DMS53 (cell line): ENCODE measurements around the gene ABCB7.
A peak's percentile ranks its signal among the peaks of the same experiment; 100 is the strongest.
"Not testable (repeated sequence)": the region's sequence is repeated elsewhere in the genome, so short reads cannot be mapped to it uniquely, and the experiment has no call there.

ENCODE experiments used
- DNase-seq: peaks from one replicate; lab custom pipeline; 2025; lab: John Stamatoyannopoulos, UW

ABCB7 gene

GRCh38 chrX:75155827-75156525 is at the start of gene ABCB7:
ABCB7 (minus strand) TSS chrX:75156283; CDS start chrX:75156272, 11 bp downstream.
- DNase-seq, result peak; percentile 90

- DNase-seq, result peak; percentile 58
Measured at GRCh38 chrX:75188415-75189206, 32.5 kb upstream of the ABCB7 start.

DNA sequence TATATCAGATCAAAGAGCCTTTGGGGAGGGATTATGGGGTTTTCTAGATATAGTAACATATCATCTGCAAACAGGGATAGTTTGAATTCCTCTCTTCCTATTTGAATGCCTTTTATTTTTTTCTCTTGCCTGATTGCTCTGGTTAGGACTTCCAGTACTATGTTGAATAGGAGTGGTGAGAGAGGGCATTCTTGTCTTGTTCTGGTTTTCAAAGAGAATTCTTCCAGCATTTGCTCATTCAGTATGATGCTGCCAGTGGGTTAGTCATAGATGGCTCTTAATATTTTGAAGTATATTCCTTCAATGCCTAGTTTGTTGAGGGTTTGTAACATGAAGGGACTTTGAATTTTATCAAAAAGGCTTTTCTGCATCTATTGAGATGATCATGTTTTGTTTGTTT is 25.6 kb upstream of the ABCB7 start:
- no peak for DNase-seq

GRCh38 chrX:75179536-75180293 is 23.6 kb upstream of the ABCB7 start:
- DNase-seq, result not testable (repeated sequence)

GRCh38 chrX:75172257-75172890 is 16.3 kb upstream of the ABCB7 start:
- not testable (repeated sequence) for DNase-seq

DNA sequence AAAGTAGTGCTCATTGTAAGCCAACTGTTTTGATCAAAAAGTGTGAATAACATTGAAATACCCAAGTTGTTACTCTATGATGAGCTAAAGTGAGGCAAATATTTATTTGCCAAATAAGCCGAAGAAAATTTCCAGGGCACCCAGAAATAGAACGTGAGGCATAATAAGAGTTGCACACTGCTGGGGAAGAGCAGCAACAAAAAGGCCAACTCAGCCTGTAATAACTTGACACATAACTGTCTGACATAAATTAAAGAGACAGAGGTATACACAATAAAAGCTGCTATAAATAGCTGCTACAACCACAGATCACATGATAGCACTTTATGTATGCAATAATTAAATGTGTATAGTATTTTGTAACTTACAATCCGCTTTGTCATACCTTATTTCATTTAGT is 2.0 kb upstream of the ABCB7 start:
- no peak for DNase-seq

DNA sequence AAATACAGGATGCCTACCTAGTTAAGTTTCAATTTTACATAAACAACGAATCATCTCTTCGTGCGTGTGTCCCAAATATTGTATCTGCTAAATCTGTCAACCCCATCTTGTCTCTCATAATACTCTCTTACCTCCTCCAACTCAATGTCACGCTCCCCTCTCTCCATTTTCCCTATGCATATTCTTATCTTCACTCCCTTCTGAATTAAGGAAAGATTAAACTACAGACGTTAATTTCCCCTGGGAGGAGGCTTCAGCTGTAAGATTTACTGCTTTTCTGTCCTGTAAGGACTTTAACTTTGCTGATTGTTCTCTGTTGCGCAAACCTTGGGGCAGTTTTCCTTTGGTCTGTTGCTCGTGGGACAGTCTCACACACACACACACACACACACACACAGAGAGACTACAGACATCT is 455 bp upstream of the ABCB7 start:
- peak; percentile 38 for DNase-seq

DNA sequence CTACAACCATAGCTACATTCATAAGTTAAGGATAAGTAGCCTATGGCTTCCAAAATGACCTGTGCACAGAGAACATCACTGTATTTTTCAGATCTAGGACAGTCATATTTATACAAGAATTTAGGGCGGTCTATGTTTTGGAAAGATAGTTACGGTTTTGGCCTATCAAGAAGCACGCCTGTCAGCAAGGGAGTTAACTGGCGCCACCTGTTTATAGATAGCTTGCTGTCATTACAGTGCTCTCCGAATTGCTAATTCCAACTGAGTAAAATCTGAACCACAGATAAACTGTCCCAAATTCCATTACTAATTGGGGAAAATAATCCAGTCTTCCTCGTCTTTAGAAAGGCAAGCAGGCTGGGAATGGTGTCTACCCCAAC is 646 bp downstream of the ABCB7 start:
- peak; percentile 40 for DNase-seq

- no peak for DNase-seq
Measured at GRCh38 chrX:75154871-75155270, 1.2 kb downstream of the ABCB7 start.

GRCh38 chrX:75151827-75152592 is 4.1 kb downstream of the ABCB7 start:
- DNase-seq, result no peak

- no peak for DNase-seq
Measured at GRCh38 chrX:75149654-75150053, 6.4 kb downstream of the ABCB7 start.

DNA sequence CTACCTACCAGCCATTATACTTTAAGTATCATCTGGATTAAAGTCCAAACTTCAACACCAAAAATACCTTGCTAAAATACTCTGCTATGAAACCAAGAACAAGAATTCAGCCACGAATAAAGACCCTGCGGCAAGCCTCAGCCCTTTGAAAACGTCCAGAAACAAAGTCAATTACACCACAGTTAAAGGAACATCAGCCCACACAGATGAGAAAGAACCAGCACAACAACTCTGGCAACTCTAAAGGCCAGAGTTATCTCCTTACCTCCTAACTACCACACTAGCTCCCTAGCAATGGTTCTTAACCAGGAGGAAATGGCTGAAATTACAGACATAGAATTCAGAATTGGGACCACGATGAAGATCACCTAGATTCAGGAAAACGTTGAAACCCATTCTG is 23.4 kb downstream of the ABCB7 start:
- DNase-seq, result no peak

DNA sequence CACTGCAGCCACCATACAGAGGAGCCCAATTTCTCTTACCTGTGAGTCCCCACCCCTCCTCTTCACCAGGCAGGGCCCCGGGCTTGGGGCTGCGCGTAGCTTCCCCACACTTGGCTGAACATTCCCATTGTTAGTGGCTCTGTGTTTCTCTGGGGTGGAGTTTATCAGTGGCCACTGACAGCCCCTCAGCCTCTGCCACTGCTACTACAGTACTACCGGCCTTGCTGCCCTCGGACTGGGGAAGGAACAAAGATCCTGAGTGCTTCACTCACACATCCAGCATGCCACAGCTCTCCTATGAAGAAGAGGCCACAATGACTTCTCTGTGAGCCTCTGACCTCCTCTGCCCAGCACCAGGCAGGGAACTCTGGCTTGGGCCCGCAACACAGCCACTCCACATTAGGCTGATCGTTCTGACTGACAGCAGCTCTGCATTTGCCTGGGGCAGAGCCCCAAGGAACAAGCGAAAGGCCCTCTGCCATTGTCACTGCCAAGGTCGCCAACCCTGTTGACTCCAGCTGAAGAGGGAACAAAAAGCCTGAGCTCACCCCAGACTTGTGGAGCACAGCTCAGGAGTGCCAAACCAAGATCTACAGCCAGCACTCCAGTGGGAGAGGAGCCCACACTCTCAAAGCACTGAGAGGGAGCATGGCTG is 24.0 kb downstream of the ABCB7 start:
- DNase-seq, result no peak

DNA sequence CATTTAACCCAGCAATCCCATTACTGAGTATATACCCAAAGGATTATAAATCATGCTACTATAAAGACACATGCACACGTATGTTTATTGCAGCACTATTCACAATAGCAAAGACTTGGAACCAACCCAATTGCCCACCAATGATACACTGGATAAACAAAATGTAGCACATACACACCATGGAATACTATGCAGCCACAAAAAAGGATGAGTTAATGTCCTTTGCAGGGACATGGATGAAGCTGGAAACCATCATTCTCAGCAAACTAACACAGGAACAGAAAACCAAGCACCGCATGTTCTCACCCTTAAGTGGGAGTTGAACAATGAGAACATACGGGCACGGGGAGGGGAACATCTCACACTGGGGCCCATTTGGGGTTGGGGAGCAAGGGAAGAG is 27.0 kb downstream of the ABCB7 start:
- DNase-seq, result not testable (repeated sequence)

GRCh38 chrX:75118296-75118695 is 37.8 kb downstream of the ABCB7 start:
- DNase-seq, result no peak

GRCh38 chrX:75115707-75116413 is 40.2 kb downstream of the ABCB7 start:
- no peak for DNase-seq

- DNase-seq, result no peak
Measured at GRCh38 chrX:75114638-75115037, 41.4 kb downstream of the ABCB7 start.

DNA sequence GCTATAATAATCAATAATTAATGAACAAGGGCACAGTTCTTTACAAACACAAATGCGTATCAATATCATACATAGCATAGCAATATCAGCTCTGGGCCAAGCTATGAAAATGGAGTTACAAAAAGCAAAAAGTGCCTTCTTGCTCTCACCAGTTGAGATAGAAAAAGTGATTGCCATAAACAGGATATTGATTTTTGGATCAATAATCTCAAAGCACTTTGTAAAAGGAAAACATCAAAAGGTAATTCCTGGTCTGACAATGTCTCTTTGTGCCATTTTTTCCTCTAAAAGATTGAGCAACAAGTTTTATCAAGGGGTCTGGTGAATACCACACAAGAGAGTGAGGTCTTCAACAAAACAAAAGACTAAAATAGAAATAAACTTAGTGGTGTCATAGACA is 42.4 kb downstream of the ABCB7 start:
- no peak for DNase-seq

GRCh38 chrX:75107863-75108509 is 48.1 kb downstream of the ABCB7 start:
- DNase-seq, result no peak

GRCh38 chrX:75106772-75107171 is 49.3 kb downstream of the ABCB7 start:
- DNase-seq, result no peak
